HG02588 (cell line): ENCODE measurements around the gene UBQLN4.
A peak's percentile ranks its signal among the peaks of the same experiment; 100 is the strongest.

ENCODE experiments used
- ATAC-seq: cut with Tn5 transposase; IDR thresholded peaks from one replicate; pipeline ENCODE4 v1.9.1; 2021; ENCODE audit warnings: mild to moderate bottlenecking, moderate library complexity; ENCODE audit not compliant: unreplicated experiment

Gene UBQLN4

DNA sequence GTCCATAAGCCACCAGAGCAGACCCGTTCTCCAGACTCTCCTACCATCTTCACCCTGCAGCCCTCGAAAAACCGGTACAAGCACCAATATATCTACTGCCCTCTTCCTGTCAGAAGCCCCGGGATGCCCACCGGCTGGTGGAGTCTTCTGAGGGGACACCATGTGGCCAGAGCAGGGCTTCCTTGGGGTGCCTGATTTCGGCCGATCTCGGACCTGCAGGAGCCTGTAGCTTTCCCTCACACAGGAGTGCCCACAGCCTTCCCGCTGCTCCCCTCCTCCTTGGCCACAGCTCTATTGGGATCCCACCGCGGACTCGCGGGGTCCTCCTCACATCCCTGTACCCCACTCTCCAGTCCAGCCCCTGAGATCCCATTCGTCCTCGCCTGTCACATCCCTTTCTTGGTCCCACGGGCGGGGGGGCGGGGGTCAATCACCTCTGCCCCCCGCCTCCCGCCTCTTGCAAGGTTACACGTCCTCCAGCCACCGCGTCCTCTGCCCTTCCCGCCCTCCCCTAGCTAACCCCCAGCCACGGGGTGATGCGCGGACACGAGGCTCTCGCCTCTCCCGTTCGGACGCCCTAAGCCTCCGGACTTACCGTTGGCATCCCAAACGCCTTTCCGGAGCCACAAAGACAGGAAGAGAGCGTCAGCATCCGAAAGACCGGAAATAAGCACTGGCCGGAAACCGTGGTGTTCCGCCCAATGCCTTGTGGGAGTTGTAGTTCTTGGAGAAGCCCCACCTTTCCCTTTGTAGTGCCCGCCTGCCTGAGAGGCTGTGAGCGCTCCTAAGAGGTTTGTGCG is 33.1 kb downstream of the UBQLN4 start, which contains the start of gene SSR2:
TSS of gene SSR2 (minus strand) at position 659 of the 800 bp plus-strand sequence. CDS start 784 bp downstream, outside the sequence.
- ATAC-seq: peak; percentile 96

DNA sequence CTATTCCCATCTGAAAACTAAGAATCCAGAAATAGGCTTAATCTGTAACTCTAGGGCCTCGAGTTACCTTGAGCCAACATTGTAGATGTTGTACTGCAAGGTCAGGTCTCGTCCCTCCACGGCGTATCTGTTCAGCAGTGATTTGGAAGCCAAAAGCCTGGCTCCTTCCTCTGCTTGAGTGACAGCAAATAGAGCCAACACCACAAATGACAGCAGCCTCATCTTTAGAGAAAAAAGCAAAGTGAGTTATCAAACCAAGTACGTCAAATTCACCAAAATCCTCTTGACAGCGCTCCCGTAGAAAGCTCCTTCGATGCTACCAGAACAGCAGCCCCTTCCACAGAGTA is 33.7 kb downstream of the UBQLN4 start:
- no peak for ATAC-seq

DNA sequence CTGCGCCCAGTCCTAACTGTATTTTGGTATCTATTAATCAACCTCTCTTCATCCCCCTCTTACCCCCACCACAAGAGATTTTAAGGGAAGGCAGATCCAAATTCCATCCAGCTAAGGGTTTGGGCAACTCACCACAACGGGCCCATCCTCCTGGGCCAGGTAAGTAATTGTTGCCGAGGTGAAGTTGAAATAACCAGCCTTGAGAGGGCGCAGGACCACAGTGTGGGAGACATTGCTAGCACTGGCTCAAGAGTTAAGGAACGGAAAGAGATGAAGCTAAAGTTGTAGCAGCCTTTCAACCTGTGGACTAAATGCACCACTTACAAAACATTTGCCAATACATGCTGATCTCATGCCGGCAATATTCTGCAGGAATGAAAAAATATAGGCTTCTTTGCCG is 38.8 kb downstream of the UBQLN4 start:
- ATAC-seq: no peak

DNA sequence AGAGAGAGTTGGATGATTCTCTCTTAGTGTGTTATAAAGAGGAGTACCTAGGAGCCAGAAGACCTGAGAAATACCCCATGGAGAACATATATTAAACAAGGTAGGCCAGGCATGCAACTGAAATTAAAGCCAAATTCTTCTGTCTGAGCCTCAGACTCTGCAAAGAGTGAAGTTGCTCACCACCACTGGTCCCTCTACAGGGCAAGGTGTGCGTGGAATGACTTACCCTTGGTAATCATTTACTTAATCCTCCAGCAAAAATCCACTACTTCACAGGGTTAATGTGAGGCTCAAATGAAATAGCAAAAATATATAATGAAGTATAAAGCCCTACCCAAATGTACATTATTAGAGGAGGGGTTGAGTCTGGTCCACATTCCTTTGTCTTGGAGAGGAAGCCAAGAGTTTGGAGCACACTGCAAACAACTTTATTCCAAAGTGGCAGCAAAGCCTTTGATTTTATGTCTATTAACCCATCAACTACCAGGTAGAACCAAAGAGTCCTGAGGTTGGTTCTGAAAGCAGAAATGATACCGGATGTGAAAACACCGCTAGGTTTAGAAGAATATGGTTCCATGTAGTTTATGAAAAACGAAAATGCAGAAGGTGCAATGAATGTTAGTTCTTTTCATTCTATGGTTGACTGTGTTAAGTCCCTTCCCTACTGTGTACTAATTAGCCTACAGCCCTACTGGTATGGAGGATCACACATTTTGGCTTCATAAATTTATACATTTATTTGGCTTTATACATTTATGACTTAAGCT is 41.4 kb downstream of the UBQLN4 start:
- peak; percentile 66 for ATAC-seq

DNA sequence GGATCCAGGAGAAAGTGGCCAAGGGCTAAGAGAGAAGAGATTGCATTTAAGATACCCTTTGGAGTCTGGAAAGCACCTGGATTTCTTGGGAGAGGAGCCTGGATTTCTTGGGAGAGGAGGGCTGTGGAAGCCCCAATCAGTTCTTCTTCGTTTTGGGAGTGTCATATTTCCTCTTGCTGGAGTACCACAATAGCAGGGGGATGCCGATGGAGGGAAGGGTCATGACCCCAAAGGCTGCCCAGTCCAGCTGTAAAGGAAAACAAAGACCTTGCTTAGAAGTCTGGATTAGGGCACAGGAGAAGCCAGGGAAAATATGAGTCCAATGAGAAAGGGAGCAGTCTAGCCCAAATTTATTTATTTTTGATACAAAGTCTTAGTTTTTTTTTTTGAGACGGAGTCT is 44.2 kb downstream of the UBQLN4 start:
- ATAC-seq: no peak

DNA sequence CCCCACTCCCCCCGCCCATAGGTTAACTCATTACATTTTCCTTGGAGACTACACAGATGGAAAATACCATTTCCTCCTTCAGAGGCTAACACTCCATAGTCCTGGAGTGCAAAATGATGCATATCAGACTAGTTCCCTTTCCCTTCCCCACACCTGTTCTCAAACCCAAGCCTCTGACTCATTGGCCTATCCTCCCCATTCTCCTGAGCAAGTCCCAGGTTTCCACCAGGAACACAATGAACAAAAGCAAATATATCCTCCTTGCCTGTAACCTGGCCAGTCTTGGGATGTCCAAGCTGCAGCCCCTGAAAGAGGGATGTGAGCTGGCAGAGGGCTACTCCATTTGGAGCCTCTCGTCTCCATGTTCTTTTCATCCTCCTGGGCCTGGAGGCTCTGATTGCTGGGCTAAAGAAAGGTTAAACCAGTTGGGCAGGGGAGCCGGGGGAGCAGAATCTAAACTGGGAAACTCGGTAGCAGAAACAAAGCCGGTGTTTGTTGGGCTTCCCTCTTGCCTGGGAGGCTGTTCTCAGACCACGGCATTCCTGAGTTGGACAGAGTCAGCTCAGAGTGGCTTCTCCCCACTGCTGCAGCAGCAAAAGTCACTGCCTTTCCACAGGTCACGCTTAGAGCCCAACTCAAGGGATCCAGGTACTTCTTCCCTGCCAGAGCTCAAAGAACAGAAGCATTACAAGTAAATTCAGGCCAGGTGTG is 46.8 kb downstream of the UBQLN4 start:
- ATAC-seq: no peak

DNA sequence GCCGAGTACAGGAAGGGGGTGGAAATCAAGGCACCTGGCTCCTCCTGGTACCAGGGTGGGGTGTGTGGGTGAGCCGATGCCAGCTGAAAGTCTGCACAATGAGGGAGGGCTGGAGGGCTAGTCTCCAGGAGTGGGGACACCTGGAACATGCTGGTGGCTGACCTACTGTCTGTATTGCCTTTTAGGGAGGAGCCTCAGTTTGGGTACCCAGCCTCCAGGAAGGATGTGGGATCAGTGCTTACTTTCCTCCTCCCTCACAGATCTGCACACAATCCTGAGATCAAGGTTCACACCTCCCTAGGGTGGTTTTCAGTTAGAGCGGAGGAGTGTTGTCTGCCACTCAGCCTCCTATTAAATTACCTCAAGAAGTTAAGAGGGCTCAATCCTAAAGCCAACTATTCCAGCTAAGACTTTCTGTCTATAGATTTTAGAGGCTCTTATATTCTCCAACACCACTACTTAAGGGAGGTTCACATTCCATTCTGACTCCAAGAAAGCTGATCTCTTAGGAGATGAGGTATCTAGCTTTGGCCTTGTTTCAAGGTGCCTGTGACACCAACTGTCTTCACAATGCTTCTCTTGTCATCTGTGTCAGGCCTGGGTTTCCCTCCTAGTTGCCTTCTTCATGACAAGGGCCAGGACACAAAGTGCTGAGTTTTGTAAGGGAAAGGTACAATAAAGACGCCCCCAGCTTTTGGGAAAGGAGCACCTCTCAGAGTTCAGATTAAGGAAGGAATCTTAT is 48.6 kb downstream of the UBQLN4 start:
- no peak for ATAC-seq

DNA sequence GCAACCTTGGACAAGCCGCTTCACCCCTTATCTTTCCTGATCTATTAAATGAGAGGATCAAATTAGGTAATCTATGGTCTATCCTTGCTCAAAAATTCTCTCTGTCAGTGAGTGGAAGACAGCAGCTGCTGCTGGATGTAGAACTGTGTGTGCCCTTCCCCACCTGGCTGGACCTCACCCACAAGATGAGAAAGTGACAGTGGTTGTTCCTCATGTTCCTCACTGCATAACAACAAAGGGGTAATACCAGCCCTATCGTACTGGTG is 49.7 kb downstream of the UBQLN4 start:
- no peak for ATAC-seq

DNA sequence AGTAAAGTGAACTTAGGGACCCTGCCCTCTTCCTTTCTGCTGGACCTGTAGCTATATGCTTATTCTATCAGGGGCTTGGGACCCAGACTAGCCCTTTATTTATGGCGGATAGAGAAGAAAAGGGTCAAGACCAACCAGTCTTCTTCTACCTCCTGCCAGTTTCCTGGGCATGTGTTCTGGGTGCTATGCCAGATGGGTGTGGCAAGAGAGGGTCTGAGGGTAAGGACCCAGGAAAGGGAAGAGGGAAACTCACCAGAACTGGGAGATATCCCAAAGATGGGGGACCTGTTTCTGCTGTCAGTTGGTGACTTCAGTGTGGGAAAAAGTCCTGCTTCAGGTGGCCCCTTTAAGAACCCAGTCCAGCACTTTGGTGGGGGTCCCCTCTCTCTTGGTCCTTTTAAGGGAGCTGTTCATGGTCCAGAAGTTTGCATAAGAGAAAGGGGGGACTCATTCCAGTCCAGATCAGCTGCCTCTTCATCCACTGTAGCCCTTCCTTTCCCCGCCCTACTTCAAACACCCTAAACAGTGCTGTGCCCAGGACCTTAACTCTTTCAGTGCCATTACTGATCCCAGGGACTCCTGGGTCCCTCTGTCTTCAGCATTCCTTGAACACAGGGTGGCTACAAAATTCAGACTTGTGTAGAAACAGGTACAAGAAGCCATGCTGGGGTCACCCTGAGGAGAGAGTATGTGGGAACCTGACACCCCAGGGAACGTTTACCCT is 51.2 kb downstream of the UBQLN4 start:
- ATAC-seq: no peak

DNA sequence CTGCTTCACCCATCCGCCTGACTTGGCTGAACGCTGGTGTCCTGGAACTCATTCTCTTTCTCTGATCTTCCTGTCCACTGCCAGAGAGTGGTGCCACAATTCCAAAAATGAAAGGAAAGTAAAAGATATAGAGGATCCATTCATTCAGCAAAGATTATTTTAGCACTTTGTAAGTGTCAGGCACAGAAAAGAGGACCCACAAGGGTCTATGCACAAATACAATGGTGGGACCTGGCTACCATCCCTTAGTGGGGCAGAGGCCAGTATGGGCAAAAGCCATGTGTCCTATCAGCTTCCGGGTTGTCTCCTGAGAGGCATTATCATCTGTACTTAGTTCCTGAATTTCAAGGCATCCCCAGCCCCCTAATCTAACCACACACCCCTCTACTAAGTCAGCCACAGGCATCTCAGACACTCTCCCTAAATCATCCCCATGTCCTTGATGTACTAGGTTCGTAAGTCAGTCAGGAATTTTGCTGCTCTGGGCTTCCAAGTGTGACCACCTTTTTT is 51.9 kb downstream of the UBQLN4 start:
- ATAC-seq: no peak

DNA sequence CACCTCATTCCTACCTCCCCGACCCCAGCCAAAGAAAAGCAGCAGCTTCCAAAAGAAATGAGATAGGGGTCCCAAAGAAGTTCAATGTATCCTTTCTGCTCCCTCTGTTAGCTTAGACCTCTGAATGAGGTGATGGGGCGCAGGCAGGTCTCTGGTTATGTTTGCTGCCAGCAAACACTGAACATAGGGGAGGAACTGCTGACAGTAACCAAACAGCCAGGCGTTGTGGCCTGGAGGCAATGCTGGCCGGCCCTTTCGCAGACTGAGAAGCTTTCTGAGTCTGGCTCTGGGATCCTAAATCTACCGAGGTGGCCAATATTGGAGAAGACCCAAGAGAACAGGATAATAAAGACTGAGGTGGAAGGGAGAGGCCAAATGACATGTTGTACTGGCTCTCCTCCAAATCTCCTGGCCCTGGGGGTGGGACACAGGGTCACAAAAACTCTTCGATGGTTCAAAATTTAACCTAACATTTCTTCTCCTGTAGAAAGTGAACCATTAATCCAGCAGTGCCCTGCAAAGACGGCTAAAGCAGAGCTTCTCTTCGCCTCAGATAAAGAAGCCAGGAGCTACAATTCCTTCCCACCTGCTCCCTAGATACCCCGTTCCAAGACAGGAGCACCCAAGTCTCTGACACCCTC is 52.5 kb downstream of the UBQLN4 start:
- ATAC-seq: no peak

DNA sequence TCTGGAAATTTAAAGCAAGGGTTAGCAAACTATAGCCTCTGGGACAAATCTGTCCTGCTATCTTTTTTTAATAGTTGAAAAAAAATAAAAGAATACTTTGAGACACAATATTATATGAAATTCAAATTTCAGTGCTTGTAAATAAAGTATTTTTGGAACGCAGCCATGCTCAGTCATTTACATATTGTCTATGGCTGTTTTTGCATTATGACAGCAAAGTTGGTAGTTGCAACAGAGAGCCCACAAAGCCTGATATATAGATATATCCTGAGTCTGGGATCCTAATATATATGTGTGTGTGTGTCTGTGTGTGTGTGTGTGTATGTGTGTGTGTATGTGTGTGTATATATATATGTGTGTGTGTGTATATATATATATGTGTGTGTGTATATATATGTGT is 53.6 kb downstream of the UBQLN4 start:
- ATAC-seq: no peak

DNA sequence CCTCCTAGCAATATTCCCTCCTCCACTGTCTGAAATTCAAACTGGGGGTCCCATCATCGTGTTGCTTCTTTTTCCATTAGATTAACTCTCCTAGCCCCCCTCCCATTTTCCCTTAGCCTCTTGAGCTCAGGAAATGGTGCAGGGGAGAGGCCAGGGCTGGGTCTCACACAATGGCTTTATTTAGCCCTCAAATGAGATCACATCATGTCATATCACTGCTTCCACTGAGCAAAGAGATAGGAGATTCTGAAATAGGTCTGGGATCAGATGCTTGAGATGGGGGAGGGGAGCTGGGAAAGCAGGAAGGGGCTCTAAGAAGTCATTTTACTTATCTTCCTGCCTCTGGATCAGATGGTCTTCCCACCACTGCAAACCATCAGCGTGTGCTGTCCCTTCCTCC is 57.4 kb downstream of the UBQLN4 start:
- no peak for ATAC-seq

DNA sequence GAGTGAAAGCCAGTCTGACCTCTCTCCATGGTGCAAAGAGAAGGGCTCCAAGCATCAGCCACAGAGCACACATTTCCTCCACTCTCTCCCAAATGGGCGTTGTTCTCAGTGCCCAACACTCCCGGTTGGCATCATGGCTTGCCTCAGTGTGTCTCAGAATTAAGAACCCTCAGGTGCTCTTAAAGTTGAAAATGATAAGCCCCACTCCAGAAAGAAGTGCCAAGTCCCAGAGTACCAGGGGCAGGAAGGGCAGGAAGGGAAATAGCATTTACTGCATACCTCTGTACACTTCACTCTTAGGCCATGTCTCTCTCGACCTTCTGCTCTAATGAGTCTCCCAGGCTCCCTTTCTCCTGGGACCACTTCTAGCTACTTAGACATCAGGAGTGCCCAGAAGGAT is 60.0 kb downstream of the UBQLN4 start:
- no peak for ATAC-seq

DNA sequence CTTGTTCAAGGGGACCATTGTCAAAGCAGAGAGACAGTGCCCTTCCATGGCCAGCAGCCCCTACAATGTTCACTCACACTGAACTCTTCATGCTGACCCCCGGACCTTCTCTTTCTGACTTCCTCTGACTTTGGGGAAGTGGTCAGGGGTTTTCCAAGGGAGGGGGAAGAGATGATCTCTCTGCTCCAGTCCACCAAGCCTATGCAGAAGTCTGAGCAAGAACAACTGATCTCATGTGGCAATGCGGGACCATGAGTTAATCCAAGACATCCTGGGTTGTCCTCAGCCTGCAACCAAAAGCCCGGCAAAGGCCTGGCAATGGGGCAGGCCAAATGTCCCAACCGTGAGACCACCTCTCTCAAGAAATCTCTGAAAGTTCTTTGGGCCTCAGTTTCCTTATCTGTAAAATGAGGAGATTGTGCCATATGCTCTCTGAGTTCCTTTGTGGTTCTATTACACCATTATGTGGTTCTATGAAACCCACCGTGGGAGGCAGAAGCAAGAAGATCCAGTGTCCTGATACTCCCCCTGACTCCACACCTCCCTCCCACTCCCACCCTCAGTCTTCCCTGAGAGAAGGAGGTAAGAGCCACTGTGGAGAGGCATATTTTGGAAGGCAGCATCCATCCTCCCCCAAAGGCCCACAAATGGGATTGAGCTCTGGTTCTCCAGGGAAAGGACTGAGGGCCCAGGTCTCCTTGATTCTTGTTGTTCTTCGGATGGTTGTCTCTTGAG is 63.4 kb downstream of the UBQLN4 start:
- ATAC-seq: no peak

DNA sequence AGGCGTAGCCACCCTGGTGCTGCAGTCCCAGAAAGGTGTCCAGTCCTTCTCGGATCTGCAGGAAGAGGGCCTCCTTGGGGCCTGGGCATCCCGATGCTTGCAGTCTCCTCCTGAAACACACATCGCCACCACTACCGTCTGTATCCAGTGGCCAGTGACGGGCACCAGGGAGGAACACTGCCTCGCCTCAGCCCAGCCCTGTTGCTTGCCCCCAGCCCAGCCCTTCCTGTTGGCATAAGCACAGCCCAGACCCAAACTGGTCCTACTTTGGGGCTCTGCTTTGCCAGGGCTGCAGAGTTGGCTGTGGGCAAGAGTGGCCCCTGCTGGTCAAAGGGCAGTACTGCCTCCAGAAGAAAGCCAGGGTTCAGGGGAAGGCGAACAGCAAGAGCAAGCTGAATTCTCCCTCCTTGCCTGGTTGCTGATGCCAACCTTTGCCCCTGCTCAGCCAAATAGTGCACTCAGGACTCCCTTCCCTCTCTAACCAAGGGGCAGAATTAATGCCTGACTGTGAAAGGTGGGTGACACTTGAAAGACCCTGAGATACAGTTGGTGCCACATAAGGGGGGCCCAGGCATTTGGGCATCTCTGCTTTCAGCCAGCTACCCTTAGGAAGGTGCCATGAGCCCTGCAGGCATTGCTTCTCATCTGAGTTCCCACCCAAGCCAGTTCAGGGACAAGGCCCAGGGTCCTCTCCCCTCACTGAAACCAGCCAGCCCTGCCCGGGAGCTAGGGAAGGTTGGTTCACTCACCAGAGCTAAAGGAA is 64.2 kb downstream of the UBQLN4 start:
- ATAC-seq: peak; percentile 63
